Iris pigment epithelial cell (primary cell): ENCODE results near the gene GAS2L2.

Source experiments
- DNase-seq: peaks from one replicate; pipeline ENCODE4 v3.0.0-alpha.2; 2011; ENCODE audit warnings: low read depth

GAS2L2 gene

GRCh38 chr17:35694906-35695305 is 58.1 kb downstream of the GAS2L2 start:
- no peak for DNase-seq
